Stimulated activated memory B cell treated with anti-CD40 and anti-IgM and Interleukin-4, amounts not matched to agents 10 μg/mL and 1 μg/mL and 100 μg/mL, for 72 hours (primary cell): ENCODE data around the gene NAXE.
"Not testable (repeated sequence)": the region's sequence is repeated elsewhere in the genome, so short reads cannot be mapped to it uniquely, and the experiment has no call there.

Experiments used
- ATAC-seq: fragments of 150-1000 bp; cut with Tn5 transposase; 2 replicates; pipeline ENCODE4 v1.10.0; 2021
- H3K27ac Mint-ChIP-seq: one replicate; pipeline ENCODE4 v1.8.0; 2022; ENCODE audit warnings: mild to moderate bottlenecking, mixed read lengths
- H3K27me3 Mint-ChIP-seq: one replicate; pipeline ENCODE4 v1.8.0; 2022; ENCODE audit warnings: mixed read lengths
- H3K36me3 Mint-ChIP-seq: one replicate; pipeline ENCODE4 v1.8.0; 2022; ENCODE audit warnings: mixed read lengths
- H3K4me1 Mint-ChIP-seq: one replicate; pipeline ENCODE4 v1.8.0; 2022; ENCODE audit warnings: mixed read lengths
- H3K4me3 Mint-ChIP-seq: one replicate; pipeline ENCODE4 v1.8.0; 2022; ENCODE audit warnings: mild to moderate bottlenecking, moderate library complexity, mixed read lengths
- H3K9me3 Mint-ChIP-seq: one replicate; pipeline ENCODE4 v1.8.0; 2022; ENCODE audit warnings: mixed read lengths

The NAXE gene

GRCh38 chr1:156582388-156583017 lies 9.1 kb upstream of the NAXE start:
- Mint-ChIP-seq H3K4me1 (peaks cover 37% of the 10 kb centered on the region), H3K27ac (peak overlapping the region; percentile 97), H3K36me3 (peaks cover 11% of the 10 kb centered on the region), H3K27me3 (no peaks in the 10 kb centered on the region), H3K4me3 (peak overlapping the region; percentile 82), H3K9me3 (no peaks in the 10 kb centered on the region)
- ATAC-seq, result peak; percentile 64

GRCh38 chr1:156583821-156584622 lies 7.6 kb upstream of the NAXE start:
- H3K4me1 Mint-ChIP-seq, result peaks cover 37% of the 10 kb centered on the region
- no peaks in the 10 kb centered on the region for H3K27me3 Mint-ChIP-seq
- no peak for ATAC-seq
- H3K4me3 Mint-ChIP-seq, result peak overlapping the region; percentile 16
- H3K36me3 Mint-ChIP-seq, result peaks cover 11% of the 10 kb centered on the region
- no peaks in the 10 kb centered on the region for H3K9me3 Mint-ChIP-seq
- H3K27ac Mint-ChIP-seq, result peak overlapping the region; percentile 97

- Mint-ChIP-seq H3K9me3 (no peaks in the 10 kb centered on the region), H3K27ac (no peak overlapping the region), H3K4me1 (peaks cover 37% of the 10 kb centered on the region), H3K27me3 (no peaks in the 10 kb centered on the region), H3K36me3 (peaks cover 11% of the 10 kb centered on the region), H3K4me3 (no peak overlapping the region)
- no peak for ATAC-seq
Measured at GRCh38 chr1:156584813-156585212, 6.8 kb upstream of the NAXE start.

- no peak for ATAC-seq
- peaks cover 11% of the 10 kb centered on the region for H3K36me3 Mint-ChIP-seq
- H3K4me3 Mint-ChIP-seq, result no peak overlapping the region
- peaks cover 38% of the 10 kb centered on the region for H3K4me1 Mint-ChIP-seq
- no peaks in the 10 kb centered on the region for H3K27me3 Mint-ChIP-seq
- no peak overlapping the region for H3K27ac Mint-ChIP-seq
- no peaks in the 10 kb centered on the region for H3K9me3 Mint-ChIP-seq
Measured at GRCh38 chr1:156586323-156586722, 5.3 kb upstream of the NAXE start.

- Mint-ChIP-seq H3K27me3 (no peaks in the 10 kb centered on the region), H3K9me3 (no peaks in the 10 kb centered on the region), H3K4me3 (no peak overlapping the region), H3K36me3 (peaks cover 11% of the 10 kb centered on the region), H3K27ac (no peak overlapping the region), H3K4me1 (peaks cover 32% of the 10 kb centered on the region)
- no peak for ATAC-seq
Measured at GRCh38 chr1:156586892-156587477, 4.6 kb upstream of the NAXE start.

GRCh38 chr1:156587927-156588326 lies 3.6 kb upstream of the NAXE start:
- H3K4me3 Mint-ChIP-seq, H3K27ac Mint-ChIP-seq, H3K9me3 Mint-ChIP-seq, ATAC-seq, H3K27me3 Mint-ChIP-seq: not testable (repeated sequence)
- H3K4me1 Mint-ChIP-seq, result peaks cover 30% of the 10 kb centered on the region
- H3K36me3 Mint-ChIP-seq, result peaks cover 15% of the 10 kb centered on the region

- H3K36me3 Mint-ChIP-seq, result peaks cover 16% of the 10 kb centered on the region
- H3K27ac Mint-ChIP-seq, result no peak overlapping the region
- H3K9me3 Mint-ChIP-seq, result no peaks in the 10 kb centered on the region
- no peak for ATAC-seq
- H3K4me1 Mint-ChIP-seq, result peaks cover 16% of the 10 kb centered on the region
- H3K4me3 Mint-ChIP-seq, result no peak overlapping the region
- H3K27me3 Mint-ChIP-seq, result no peaks in the 10 kb centered on the region
Measured at GRCh38 chr1:156589546-156589945, 2.0 kb upstream of the NAXE start.

- Mint-ChIP-seq H3K36me3 (peaks cover 18% of the 10 kb centered on the region), H3K4me3 (no peak overlapping the region), H3K4me1 (peaks cover 24% of the 10 kb centered on the region), H3K27me3 (no peaks in the 10 kb centered on the region), H3K9me3 (no peaks in the 10 kb centered on the region), H3K27ac (peak overlapping the region; percentile 65)
- no peak for ATAC-seq
Measured at GRCh38 chr1:156590326-156591180, 1.0 kb upstream of the NAXE start.

GRCh38 chr1:156591181-156591431 lies 470 bp upstream of the NAXE start:
- Mint-ChIP-seq H3K36me3 (peaks cover 18% of the 10 kb centered on the region), H3K27ac (peak overlapping the region; percentile 65), H3K4me3 (peak overlapping the region; percentile 76), H3K4me1 (peaks cover 26% of the 10 kb centered on the region), H3K27me3 (no peaks in the 10 kb centered on the region), H3K9me3 (no peaks in the 10 kb centered on the region)
- ATAC-seq, result peak; percentile 22

- Mint-ChIP-seq H3K4me1 (peaks cover 26% of the 10 kb centered on the region), H3K36me3 (peaks cover 30% of the 10 kb centered on the region), H3K4me3 (peak overlapping the region; percentile 76), H3K27me3 (no peaks in the 10 kb centered on the region), H3K9me3 (no peaks in the 10 kb centered on the region), H3K27ac (peak overlapping the region; percentile 65)
- ATAC-seq, result peak; percentile 2
Measured at GRCh38 chr1:156592158-156592909, 758 bp downstream of the NAXE start.

- Mint-ChIP-seq H3K27me3 (no peaks in the 10 kb centered on the region), H3K4me1 (peaks cover 26% of the 10 kb centered on the region), H3K27ac (peak overlapping the region; percentile 65), H3K36me3 (peaks cover 32% of the 10 kb centered on the region), H3K4me3 (peak overlapping the region; percentile 76), H3K9me3 (no peaks in the 10 kb centered on the region)
- no peak for ATAC-seq
Measured at GRCh38 chr1:156592910-156593660, 1.5 kb downstream of the NAXE start.

- Mint-ChIP-seq H3K27ac (no peak overlapping the region), H3K4me3 (no peak overlapping the region), H3K27me3 (no peaks in the 10 kb centered on the region), H3K9me3 (no peaks in the 10 kb centered on the region), H3K36me3 (peaks cover 37% of the 10 kb centered on the region), H3K4me1 (peaks cover 31% of the 10 kb centered on the region)
- no peak for ATAC-seq
Measured at GRCh38 chr1:156593661-156593989, 2.0 kb downstream of the NAXE start.

- H3K36me3 Mint-ChIP-seq, result peaks cover 40% of the 10 kb centered on the region
- H3K4me3 Mint-ChIP-seq, result no peak overlapping the region
- no peaks in the 10 kb centered on the region for H3K9me3 Mint-ChIP-seq
- no peak for ATAC-seq
- no peak overlapping the region for H3K27ac Mint-ChIP-seq
- H3K27me3 Mint-ChIP-seq, result no peaks in the 10 kb centered on the region
- H3K4me1 Mint-ChIP-seq, result peaks cover 35% of the 10 kb centered on the region
Measured at GRCh38 chr1:156594190-156594589, 2.6 kb downstream of the NAXE start.

- no peaks in the 10 kb centered on the region for H3K9me3 Mint-ChIP-seq
- H3K27me3 Mint-ChIP-seq, result no peaks in the 10 kb centered on the region
- peaks cover 37% of the 10 kb centered on the region for H3K4me1 Mint-ChIP-seq
- no peak overlapping the region for H3K4me3 Mint-ChIP-seq
- H3K36me3 Mint-ChIP-seq, result peaks cover 40% of the 10 kb centered on the region
- ATAC-seq, result no peak
- H3K27ac Mint-ChIP-seq, result peak overlapping the region; percentile 36
Measured at GRCh38 chr1:156595016-156595415, 3.4 kb downstream of the NAXE start.
